Dedifferentiated amniotic fluid mesenchymal stem cell (primary cell): ENCODE measurements around the gene HOOK2.
"Not testable (repeated sequence)": the region's sequence is repeated elsewhere in the genome, so short reads cannot be mapped to it uniquely, and the experiment has no call there.

ENCODE experiments used
- DNase-seq: peaks from one replicate; pipeline ENCODE4 v3.0.0-alpha.2; 2016; ENCODE audit errors: extremely low spot score

Gene HOOK2

GRCh38 chr19:12754465-12755196 lies 20.7 kb downstream of the HOOK2 start:
- DNase-seq: no peak

- no peak for DNase-seq
Observed at GRCh38 chr19:12752056-12752781, 23.1 kb downstream of the HOOK2 start.

- DNase-seq: no peak
Observed at GRCh38 chr19:12751635-12752034, 23.7 kb downstream of the HOOK2 start, which contains the start of gene BEST2. TSS of gene BEST2 (plus strand) at chr19:12751791. CDS start at chr19:12752593, 802 bp downstream.

- no peak for DNase-seq
Observed at GRCh38 chr19:12750851-12751250, 24.5 kb downstream of the HOOK2 start.

GRCh38 chr19:12749938-12750521 lies 25.3 kb downstream of the HOOK2 start:
- DNase-seq: peak; percentile 28

- DNase-seq: no peak
Observed at GRCh38 chr19:12748489-12748888, 26.9 kb downstream of the HOOK2 start.

GRCh38 chr19:12745166-12745897 lies 30.0 kb downstream of the HOOK2 start:
- no peak for DNase-seq

- DNase-seq: no peak
Observed at GRCh38 chr19:12737835-12738351, 37.5 kb downstream of the HOOK2 start.

GRCh38 chr19:12736995-12737834 lies 38.1 kb downstream of the HOOK2 start, which contains the start of gene GET3:
TSS of gene GET3 (plus strand) at chr19:12737497. CDS start at chr19:12737506, 9 bp downstream.
- peak; percentile 100 for DNase-seq

- no peak for DNase-seq
Observed at GRCh38 chr19:12733369-12734214, 41.8 kb downstream of the HOOK2 start.

GRCh38 chr19:12731337-12731736 lies 44.0 kb downstream of the HOOK2 start:
- DNase-seq: no peak

GRCh38 chr19:12730064-12730463 lies 45.3 kb downstream of the HOOK2 start:
- DNase-seq: no peak

GRCh38 chr19:12727745-12728433 lies 47.5 kb downstream of the HOOK2 start:
- no peak for DNase-seq

- DNase-seq: no peak
Observed at GRCh38 chr19:12726988-12727316, 48.4 kb downstream of the HOOK2 start.

GRCh38 chr19:12725612-12726011 lies 49.7 kb downstream of the HOOK2 start:
- DNase-seq: not testable (repeated sequence)

GRCh38 chr19:12723641-12724426 lies 51.5 kb downstream of the HOOK2 start, which contains the start of gene TNPO2:
TSS of gene TNPO2 (minus strand) at chr19:12723932. CDS start at chr19:12720977, 2,955 bp downstream.
- no peak for DNase-seq

GRCh38 chr19:12723381-12723640 lies 52.0 kb downstream of the HOOK2 start:
- DNase-seq: no peak

GRCh38 chr19:12722566-12723380 lies 52.6 kb downstream of the HOOK2 start:
- peak; percentile 99 for DNase-seq
